AG09309 (cell line): ENCODE data around the gene TEX10.
"Not testable (repeated sequence)": the region's sequence is repeated elsewhere in the genome, so short reads cannot be mapped to it uniquely, and the experiment has no call there.

Experiments used
- DNase-seq: peaks from one replicate; pipeline ENCODE4 v3.0.0-alpha.2; 2010; ENCODE audit warnings: low read depth
- H3K4me3 ChIP-seq: 2 replicates; pipeline ENCODE4 v1.5.1; 2011; ENCODE audit warnings: mild to moderate bottlenecking, low read depth, low read length, moderate library complexity; ENCODE audit not compliant: control insufficient read depth
- CTCF ChIP-seq: IDR thresholded peaks from 2 replicates; pipeline ENCODE4 v1.5.1; 2011; ENCODE audit warnings: mild to moderate bottlenecking, low read depth, low read length, inconsistent platforms; ENCODE audit not compliant: insufficient read depth, control insufficient read depth; ENCODE audit errors: missing control alignments

Gene TEX10

DNA sequence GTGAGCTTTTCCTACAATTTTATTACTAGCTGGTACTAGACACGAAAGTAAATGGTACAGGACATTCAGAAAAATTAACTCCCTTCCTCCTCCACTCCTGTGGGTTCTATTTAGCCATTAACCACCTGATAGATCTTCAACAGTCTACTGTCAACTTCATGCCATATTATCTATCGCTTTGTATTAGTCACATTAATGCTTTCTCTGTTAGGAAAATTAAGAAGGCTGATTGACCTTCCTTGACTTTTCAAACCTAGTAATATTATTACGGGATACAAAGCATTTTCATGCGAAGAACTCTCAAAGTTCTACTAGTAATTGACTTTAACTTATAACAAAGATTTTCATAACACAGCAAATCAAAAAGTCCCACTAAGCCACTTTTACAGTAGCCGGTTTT is 1.2 kb downstream of the TEX10 start:
- H3K4me3 ChIP-seq, result peak overlapping the region; percentile 83
- TF ChIP-seq CTCF, result no peak
- DNase-seq, result no peak

- no peak overlapping the region for H3K4me3 ChIP-seq
- TF ChIP-seq CTCF, result no peak
- no peak for DNase-seq
These were observed 2.6 kb downstream of the TEX10 start for GRCh38 chr9:100350188-100350587.

GRCh38 chr9:100346836-100347235 is 5.9 kb downstream of the TEX10 start:
- TF ChIP-seq CTCF, result no peak
- DNase-seq, result peak; percentile 61
- H3K4me3 ChIP-seq, result no peak overlapping the region

DNA sequence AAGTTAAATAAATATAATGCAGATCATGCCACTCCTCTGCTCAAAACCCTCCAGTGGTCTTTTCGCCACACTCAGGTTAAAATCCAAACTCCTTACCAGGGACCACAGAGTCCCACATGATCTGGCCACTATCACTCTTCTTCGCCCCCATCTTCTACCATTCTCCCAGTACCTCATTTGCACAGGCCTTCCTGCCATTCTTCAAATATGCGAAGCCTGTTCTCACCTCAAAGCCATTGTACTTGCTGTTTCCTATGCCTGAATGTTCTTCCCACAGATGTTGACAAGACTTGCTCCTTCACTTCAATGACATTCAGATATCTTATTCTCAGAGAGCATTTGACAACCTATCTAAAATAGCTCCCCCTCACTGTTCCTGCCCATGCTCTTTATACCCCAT is 10.9 kb downstream of the TEX10 start:
- no peak for DNase-seq
- TF ChIP-seq CTCF, result no peak
- H3K4me3 ChIP-seq, result no peak overlapping the region

DNA sequence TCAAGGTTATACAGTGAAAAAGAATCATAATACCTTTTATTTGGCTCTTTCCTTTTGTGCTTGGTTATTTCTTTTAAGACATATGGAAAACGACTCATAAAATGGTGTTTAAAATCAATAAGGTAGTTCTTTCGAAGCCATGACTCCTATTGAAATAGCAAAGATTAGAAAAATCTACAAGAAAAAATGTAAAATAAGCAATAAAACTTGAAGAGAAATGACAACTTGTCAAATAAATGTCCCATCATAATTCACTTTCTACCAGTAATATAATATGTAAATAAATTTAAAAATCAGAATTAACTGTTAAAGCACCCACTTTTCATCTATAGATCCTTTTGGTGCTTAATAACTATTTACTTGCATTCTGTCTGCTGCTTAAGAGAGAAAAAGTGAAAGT is 12.5 kb downstream of the TEX10 start:
- no peak overlapping the region for H3K4me3 ChIP-seq
- no peak for TF ChIP-seq CTCF
- DNase-seq, result no peak

DNA sequence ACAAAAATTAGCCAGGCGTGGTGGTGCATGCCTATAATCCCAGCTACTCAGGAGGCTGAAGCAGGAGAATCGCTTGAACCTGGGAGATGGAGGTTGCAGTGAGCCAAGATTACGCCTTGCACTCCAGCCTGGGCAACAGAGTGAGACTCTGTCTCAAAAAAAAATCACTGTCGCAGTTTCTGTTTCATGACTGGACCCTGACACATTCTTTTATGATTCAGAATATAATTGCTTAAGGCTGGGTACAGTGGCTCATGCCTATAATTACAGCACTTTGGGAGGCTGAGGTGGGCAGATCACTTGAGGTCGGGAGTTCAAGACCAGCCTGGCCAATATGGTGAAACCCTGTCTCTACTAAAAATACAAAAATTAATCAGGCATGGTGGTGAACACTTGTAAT is 14.0 kb downstream of the TEX10 start:
- not testable (repeated sequence) for H3K4me3 ChIP-seq, DNase-seq

DNA sequence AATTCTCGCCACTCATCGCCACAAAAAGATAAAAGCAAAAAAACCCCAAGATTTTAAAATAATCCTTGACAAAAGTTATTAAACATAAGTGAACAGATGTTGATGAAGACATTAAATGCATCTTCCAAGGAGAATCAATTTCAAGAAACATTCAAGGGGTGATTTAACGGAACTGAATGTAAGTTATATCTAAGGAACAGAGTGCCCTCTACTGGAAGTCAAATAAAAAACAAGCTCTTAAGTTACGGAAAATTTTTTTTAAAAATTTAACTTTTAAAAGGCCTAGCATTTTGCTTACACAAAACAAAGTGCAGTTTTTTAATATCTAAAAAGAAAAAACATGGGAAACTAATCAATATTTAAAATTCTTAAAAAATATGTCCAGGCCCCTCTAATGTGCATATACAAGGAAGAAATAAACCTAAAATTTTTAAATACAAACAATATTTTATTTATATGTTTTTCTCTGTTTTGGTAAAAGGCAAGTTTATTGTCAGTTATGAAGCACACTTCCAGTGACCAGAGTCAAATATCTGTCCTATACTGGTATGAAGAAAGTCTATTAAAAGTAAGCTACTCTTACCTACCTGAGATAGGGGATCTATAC is 28.0 kb downstream of the TEX10 start:
- H3K4me3 ChIP-seq, result no peak overlapping the region
- TF ChIP-seq CTCF, result peak; percentile 31
- DNase-seq, result peak; percentile 43
